Limb (tissue), 2 donors: Measurements from ENCODE around the gene TRIP12.
"Not testable (repeated sequence)": the region's sequence is repeated elsewhere in the genome, so short reads cannot be mapped to it uniquely, and the experiment has no call there.

Source experiments
- DNase-seq, 2 donors: peaks; one replicate each; pipeline ENCODE4 v3.0.0-alpha.2; 2016; ENCODE audit errors: extremely low spot score in 2 of 2

The TRIP12 gene

DNA sequence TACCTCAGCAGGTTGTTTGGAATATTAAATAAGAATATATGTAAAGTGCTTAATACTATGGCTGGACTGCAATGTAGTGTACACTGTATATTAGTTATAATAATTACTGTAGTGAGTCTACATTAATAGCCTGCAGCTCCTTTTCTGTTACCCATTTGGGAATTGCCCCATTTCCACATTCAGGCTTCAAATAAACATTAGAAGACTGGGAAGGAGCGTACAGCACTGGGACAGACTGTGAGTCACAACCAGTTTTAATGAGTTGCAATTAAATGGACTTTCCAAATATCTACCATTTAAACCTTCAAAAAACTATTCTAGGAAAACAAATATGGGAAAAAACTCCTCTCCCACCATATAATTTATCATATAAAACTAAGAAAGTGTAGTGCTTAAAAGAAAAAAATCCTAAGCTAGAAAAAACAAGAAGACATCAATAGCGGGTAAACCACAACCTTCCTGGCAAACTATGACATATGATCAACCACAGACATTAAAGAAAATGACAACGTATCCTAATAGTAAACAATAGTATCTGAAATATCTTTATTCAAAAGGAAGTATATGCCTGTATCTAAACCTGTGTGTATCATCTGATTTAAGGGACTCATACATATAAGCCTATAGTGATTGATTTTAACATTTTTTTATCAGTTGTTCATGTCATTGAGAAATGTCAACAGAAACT is 86.1 kb downstream of the TRIP12 start:
- no peak for DNase-seq

DNA sequence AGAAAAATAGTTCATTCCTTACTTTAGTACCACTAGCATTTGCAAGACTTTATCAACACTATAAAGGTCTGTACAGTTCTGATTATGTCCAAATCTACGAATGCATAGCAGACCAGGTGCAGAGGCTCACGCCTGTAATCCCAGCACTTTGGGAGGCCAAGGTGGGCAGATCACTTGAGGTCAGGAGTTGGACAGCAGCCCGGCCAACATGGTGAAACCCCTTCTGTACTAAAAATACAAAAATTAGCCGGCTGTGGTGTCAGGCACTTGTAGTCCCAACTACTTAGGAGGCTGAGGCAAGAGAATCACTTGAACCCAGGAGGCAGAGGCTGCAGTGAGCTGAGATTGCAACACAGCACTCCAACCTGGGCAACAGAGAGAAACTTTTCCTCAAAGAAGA is 87.4 kb downstream of the TRIP12 start:
- not testable (repeated sequence) for DNase-seq

DNA sequence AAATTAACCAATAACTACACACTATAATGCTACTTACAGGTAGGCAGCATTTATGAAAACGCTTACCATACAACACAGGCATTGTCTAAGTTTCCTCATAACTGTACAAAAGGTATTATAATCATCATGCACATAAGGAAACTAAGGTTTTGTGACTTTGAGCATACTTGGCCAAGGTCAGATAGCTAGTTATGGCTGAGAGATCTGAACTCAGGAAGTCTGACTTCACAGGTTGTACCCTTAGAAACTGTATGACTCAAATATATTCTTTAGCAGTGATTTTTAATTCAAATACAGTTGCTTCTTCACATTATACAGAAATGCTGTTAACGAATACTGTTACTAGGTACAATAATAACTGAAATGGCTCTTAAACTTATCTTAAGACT is 89.3 kb downstream of the TRIP12 start:
- DNase-seq: no peak

DNA sequence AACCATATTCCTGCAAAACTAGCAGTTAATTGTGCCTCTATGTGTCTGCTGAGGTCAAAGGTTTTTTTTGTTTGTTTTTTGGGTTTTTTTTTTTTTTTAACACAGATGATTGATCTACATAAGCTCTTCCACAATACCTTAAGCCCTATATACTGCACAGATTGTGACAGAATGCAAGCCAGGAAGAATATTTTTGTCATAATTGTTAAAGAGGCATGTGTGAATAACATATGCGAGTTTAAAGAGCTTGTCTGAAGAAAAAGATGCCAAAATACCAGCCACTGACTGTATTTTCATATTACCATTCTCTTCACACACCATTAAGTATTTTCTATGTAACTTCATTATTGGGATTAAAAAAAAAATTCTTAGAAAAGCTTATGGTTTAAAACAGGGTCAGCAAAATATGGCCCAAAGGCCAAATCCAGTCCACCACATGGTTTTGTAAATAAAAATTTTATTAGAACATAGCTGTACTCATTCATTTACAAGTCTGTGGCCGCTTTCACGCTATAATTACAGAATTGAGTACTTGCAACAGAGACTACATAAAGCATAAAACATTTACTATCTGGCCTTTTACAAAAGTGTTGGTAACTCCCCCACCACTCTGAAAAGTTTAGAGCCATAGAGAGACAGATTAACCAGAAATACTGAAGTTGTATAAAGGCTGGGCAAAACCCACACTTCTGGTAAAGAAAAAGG is 89.9 kb downstream of the TRIP12 start:
- no peak for DNase-seq

DNA sequence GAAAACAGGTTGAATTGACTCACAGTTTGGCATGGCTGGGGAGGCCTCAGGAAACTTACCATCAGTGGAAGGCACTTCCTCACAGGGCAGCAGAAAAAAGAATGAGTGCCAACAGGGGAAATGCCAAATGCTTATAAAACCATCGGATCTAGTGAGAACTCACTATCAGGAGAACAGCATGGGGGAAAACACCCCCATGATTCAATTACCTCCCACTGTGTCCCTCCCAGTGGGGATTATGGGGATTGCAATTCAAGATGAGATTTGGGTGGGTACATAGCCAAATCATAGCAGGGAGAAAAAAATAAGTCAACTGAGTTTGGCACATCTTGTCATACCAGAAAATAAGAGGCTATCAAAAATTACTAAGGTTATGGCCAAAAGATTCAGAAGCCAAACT is 96.3 kb downstream of the TRIP12 start:
- no peak for DNase-seq

DNA sequence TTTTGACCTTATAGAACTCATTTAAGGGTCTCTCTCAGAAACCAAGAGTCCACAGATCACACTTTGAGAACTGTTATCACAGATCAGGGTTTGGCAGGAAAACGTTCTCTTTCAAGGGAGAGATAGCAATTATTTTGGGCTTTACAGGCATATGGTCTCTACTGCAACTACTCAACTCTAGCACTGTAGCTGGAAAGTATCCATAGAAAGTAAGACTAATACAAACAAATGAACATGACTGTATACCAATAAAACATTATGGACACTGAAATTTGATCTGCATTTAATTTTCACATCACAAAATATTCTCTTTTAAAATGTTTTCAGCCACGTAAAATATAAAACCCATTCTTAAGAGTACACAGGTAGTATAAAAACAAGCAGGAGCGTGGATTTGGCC is 100.5 kb downstream of the TRIP12 start:
- no peak for DNase-seq

DNA sequence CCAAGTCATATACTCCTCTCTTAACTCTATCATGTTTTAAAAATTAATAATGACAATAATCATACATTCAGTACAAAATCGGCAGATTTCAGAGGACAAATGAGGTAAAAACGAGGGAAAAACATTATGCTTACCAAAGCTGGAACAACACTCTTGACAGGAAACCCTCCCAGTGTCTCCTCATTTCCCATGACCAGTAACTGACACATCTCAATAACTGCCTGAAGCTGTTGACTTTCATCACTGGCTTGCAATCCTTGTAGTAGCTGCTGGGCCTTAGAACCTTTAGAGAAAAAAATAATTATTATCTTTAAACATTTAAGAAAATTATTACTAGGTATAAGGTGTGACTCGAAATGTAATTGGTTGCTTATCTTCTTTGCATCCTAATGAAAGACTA is 103.6 kb downstream of the TRIP12 start:
- DNase-seq: no peak

DNA sequence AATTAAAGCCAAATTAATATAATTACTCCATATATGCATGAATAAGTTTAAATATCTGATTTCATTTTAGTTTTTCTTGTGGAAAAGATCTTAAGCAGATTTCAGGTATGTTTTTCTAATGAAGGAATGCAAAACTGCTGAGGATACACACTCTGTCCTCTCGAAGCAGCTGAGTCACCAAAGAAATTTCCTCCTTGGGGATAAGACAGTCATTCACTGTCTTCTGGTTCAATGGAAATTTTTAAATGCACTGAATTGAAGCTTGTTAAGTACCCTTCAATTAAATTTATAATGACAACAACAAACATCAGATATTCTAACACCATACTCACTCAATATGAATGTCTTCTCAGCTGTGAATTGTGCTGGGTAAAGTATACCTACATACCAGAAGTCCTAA is 106.0 kb downstream of the TRIP12 start:
- no peak for DNase-seq

DNA sequence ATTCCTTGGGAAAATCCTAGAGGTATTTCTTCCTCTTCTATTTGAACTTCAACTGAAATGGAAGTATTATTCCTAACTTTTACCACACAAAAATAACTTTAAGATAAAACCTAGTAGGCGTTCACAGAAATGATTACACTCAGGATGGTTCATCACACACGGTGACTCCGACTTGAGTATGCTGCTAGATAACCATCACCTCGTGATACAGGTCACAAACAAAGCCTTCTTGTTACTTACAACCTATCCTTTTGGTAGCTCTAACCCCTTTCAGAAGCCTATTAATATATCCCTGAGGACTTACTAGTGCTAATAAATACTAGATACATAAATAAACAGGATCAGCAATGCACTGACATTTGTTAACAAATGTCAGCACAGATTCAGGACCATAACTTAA is 106.5 kb downstream of the TRIP12 start:
- no peak for DNase-seq

DNA sequence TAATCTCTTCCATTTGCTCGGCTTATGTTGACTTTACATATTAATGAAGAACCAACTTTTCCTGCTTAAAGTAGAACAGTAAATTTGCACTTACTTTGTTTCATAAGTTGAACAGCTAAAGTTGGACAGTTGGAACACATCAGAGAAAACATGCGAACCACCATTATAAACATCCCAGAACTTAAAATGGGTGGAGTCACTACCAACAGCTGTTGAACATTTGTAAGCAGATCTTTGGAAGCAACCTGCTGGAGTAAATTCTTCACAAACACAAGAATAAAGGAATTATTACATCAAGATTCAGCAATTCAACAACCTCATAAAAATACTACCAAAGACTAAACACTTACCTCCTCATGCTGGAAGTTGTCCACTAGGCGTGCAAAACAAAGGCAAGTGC is 111.0 kb downstream of the TRIP12 start:
- DNase-seq: peak in 1 of 2 donors; percentile 10

DNA sequence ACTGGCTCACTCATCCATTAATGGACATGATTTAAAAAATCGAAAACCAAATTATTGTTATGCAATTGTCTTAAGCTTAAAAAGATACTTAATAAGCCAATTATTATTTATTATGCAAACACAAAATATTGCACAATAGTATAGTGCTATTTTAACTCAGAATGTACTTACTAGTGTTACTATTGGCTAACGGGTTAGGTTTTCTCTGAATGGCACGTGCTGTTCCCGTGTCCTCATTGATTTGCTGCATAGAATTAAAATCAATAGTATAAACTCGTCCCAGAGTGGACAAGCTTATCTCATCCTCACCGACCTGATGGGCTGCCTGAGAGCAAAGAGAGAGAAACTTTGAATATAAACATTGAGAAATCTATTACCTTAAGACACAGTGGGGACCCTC is 116.2 kb downstream of the TRIP12 start:
- no peak for DNase-seq

DNA sequence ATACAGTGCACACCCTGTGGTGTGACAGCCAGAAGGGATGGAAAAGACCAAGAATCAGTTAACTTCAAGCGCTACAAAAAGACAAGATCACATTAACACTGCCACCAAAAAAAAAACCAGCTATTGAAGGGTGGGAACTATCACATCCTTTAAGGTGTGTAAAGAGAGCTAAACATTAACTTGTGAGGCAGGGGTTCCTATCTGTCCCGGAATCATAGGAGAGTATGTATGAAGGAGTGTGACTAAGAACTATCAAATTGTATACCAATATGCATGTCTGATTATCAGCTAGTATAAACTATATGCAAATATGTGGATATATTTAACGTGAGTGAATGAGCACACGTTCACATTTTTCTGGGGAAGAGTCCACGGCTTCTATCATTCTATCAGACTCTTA is 119.0 kb downstream of the TRIP12 start:
- no peak for DNase-seq

DNA sequence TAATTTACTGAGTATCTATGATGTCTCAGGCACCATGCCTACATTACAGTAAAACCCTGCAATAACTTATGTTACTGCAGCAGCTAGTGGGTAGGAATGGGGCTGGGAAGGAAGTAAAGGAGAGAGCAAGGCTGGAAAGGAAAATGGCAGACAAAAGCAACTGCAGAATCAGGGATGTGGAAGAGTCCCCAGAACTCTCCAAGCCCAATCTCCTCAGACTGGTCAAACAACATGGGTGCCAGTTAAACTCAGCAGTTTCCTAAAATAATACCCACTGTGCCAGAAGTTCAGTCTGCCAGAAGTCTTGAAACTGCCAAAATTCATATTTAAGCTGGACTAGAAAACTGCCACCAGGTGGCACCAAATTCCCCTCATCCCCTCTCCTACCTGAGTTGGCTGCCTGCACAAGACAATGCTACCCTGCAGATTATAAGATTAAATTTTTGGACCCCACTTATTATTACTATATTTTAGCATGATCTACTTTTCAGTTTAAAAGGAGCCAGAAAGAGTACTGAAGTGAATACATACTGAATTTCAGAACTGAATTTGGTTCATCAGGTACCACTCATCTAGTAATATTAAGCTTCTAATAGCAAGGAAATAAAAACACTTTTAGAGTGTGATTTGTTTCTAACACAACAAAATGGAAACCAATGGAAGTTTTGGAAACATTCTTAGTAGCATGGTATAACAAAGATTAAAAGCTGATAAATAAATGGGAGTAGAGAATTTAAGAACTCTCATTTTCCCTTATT is 120.6 kb downstream of the TRIP12 start:
- peak; percentile 61 to 74 for DNase-seq

DNA sequence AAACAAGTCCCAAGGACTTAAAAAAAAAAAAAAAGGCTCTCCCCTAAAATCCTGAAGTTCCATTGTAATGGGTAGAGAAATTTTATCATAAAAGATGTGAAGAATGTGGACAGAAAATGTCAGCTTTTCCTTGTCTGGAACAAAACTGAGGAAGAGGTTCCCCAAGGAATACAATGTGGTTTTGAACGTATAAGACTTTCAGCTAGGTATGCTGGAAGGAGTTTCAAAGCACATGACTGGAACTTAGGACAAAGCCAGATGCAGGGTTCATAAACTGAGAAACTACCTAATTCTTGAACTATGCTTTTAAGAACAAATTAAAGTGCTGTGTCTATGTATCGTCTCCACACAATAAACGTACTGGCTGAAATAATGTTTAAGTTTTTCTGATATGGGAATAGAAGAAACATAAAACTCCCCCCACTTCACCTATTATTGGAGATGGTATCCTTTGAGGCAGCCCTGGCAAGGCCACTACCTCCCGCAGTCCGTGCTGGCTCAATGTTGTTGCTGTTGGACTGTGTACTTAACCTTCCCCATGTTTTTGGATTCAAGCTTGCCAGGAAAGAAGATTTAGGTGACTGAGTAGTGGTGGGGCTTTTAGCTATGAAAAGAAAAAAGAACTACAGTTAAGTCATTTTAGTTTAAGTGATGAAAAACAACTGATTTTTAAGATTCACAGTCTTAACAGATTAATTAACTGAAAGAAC is 123.2 kb downstream of the TRIP12 start:
- DNase-seq: peak; percentile 28 to 43

DNA sequence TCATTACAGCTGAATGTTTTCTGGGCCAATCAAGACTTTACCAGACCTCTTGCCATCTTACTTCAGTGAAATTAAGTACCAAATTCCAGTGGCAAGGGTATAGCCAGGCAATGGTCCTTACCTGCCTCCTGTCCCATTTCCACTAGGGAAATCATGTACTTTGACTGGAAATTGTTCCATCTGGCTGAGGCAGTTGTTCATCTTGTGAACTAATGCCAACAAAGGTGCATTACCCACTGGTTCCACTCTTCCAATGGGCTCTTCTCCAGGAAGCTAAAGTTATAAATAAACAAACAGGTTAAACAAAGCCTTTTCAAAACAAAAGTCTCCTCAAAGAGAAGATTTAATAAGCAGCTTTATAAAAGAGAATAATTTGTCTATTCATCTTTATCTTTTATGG is 126.8 kb downstream of the TRIP12 start:
- DNase-seq: no peak

DNA sequence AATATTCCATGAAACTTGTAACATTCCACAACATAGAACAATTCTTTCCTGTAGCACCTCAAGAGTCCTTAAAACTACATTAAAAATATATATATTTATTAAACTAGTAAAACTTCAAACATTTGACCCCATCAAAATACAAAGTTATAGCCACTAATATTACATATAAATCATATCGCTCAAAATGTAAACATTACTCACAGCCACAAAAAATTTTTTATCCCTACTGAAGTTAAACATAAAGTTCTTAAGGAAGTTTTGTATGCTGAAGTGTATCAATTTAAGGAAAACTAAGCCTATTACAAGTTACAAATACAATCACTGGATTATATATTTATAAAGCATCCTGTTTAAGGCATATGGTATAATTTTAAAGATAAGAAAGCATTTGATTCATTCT is 127.2 kb downstream of the TRIP12 start:
- no peak for DNase-seq

DNA sequence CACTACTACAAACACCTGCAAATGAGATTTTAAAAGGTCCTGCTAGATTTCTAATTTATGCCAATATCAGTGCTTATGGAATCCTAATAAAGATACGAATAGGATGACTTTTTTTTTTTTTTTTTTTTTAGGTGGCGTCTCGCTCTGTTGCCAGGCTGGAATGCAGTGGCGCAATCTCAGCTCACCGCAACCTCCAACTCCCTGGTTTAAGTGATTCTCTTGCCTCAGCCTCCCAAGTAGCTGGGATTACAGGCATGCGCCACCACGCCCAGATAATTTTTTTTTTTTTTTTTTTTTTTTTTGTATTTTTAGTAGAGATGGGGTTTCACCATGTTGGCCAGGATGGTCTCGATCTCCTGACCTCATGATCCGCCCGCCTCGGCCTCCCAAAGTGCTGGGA is 135.5 kb downstream of the TRIP12 start:
- DNase-seq: not testable (repeated sequence)

DNA sequence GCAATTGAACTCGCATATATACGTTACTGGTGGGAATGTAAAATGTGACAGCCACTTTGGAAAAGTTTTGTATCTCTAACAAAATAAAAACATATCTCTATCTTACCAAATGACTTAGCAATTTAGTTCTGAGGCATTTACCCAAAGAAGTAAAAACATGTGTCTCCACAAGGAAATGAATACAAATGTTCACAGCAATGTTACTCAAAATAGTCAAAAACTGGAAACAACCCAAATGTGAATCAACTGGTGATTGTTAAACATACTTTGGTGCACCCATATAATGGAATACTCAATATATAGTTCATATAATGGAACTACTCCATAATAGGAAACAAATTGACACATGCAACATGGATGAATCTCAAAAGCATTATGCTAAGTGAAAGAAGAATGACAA is 137.0 kb downstream of the TRIP12 start:
- no peak for DNase-seq

DNA sequence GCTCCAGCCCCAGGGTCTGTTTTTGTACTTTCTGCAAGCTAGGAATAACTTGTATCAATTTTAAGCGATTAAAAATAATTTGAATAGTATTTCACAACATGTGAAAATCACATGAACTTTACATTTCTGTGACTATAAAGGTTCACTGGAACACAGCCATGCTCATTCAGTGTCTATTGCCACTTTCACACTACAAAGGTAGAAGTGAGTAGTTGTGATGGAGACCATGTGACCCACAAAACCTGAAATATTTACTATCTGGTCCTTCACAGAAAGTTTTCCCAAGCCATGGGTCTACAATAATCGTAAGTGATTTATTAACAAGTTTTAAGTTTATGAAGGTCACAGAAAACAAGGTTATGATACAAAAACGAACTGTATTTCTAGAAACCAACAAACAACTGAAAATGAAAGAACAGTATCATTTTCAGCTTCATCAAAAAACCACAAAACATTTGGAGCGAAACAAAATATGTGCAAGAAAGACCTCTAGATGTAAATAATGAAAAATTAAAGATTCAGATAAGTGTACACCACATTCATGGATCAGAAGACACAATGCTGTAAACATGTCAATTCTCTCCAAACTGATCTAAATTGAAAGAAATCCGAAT is 138.6 kb downstream of the TRIP12 start:
- DNase-seq: no peak

DNA sequence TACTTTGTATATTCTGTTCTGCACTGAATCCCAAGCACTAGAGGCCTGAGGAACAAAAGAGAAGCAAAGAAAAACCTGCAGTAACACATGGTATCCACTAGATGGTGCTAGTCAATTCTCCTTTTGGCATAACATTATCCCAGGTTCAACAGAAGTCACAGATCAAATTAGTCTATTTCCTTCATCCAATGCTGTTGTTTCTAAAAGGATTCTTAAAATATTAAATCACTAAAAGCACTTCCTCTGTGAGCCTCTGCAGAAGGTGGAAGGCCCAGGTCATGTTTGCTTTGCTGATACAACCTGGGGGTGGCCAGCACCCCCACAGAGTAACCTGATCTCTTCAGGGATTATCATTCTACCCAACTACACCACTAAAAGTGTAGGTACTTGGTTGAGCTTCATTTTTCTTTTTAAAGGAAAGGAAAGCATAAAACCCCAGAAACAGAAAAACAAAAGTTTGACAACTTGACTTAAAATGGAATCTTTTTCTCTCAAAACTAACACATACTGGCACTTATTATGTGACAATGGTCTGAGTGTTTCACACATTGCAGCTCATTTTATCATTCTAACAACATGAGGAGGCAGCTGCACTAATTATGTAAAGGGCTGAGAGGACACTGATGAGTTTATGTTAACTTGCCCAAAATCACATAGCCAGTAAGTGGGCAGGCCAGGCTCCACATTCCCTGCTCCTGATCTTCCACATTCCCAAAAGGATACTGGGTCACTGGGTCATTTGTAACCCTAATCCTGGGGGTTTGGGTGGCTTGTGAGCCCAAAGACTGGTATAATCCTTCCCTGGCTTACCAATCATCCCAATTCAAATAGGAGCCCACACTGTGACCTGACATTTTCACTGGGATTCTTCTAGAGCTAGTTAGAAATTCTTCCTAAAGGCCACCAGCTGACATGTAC is 140.7 kb downstream of the TRIP12 start:
- peak in 1 of 2 donors; percentile 50 for DNase-seq
